AG10803 (cell line): ENCODE data around the gene ASB7.
"Not testable (repeated sequence)": the region's sequence is repeated elsewhere in the genome, so short reads cannot be mapped to it uniquely, and the experiment has no call there.

Experiments
- DNase-seq: peaks from one replicate; pipeline ENCODE4 v3.0.0; 2010; ENCODE audit warnings: low read depth
- H3K4me3 ChIP-seq: 2 replicates; pipeline ENCODE4 v1.5.1; 2011; ENCODE audit warnings: mild to moderate bottlenecking, low read length, control low read depth
- TF ChIP-seq, protein P1 (sequence below): conservative IDR thresholded peaks from 2 replicates; pipeline ENCODE4 v1.5.1; 2011; ENCODE audit warnings: mild to moderate bottlenecking, low read length, control low read depth, inconsistent platforms

The ASB7 gene

DNA sequence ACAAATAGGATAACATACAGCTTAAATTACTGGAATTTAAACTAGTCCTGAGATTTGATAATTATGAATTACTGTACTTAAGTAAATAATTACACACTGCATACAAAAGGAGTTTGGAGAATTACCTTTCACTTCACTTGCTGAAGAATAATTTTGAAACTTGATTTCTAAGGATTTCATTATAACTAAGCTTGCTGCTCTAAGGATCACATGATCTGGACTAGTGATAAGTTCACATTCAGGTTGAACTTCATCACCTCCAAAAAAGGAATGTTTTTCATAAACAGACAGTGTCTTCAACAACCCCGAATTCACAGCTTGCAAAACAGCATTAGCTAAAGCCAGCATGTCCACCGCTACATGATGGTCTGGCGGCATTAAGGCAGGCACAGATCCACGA is 28.9 kb upstream of the ASB7 start:
- TF ChIP-seq, protein P1, sequence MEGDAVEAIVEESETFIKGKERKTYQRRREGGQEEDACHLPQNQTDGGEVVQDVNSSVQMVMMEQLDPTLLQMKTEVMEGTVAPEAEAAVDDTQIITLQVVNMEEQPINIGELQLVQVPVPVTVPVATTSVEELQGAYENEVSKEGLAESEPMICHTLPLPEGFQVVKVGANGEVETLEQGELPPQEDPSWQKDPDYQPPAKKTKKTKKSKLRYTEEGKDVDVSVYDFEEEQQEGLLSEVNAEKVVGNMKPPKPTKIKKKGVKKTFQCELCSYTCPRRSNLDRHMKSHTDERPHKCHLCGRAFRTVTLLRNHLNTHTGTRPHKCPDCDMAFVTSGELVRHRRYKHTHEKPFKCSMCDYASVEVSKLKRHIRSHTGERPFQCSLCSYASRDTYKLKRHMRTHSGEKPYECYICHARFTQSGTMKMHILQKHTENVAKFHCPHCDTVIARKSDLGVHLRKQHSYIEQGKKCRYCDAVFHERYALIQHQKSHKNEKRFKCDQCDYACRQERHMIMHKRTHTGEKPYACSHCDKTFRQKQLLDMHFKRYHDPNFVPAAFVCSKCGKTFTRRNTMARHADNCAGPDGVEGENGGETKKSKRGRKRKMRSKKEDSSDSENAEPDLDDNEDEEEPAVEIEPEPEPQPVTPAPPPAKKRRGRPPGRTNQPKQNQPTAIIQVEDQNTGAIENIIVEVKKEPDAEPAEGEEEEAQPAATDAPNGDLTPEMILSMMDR = no peak
- DNase-seq = no peak
- no peak overlapping the region for H3K4me3 ChIP-seq

DNA sequence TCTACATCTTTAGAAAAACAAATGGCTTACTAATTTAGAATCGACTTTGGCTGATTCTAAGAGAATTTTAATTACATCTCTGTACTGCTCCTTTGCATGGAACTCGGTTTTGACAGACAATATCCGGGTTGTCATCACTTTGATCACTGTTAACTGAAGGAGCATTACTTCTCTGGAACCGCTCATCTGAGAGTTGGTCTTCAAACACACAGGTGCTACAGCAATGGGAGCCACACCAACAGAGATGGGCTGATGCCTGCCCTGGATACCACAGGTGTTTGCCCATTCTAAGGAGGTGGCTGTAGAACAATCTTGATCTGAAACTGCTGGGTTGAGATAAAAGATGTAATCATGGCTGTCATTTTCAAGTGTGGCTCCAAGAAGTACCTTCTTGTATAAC is 22.0 kb upstream of the ASB7 start:
- no peak for DNase-seq
- TF ChIP-seq, protein P1 = no peak
- no peak overlapping the region for H3K4me3 ChIP-seq

DNA sequence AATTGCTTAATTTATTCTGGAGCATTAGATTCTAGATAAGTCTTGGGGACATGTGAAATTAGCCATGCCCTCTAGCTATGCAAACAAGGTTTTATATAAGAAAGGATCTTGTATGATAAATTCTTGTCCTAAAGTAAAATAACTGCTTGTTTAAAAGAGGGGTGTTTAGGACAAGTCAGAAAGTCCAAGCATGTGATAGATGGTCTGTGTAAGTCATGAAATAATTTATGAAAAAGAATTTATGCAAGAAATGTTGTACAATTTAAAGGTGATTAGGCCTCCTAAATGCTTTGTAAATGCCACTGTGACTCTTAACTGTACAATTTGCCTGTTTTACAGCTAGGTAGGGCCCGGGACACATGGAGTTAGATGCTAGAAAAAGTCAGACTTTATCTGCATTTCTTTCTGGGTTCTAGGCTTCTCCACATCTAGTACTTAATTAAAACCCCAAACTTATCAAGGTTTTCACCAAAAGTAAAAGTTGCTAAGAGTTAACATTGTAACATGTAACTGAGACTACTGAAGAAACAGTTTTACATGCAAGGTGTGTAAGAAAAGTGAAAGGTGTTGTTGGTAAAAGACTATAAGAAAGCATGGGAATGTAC is 13.6 kb upstream of the ASB7 start:
- TF ChIP-seq, protein P1 = no peak
- DNase-seq = no peak
- H3K4me3 ChIP-seq = no peak overlapping the region

DNA sequence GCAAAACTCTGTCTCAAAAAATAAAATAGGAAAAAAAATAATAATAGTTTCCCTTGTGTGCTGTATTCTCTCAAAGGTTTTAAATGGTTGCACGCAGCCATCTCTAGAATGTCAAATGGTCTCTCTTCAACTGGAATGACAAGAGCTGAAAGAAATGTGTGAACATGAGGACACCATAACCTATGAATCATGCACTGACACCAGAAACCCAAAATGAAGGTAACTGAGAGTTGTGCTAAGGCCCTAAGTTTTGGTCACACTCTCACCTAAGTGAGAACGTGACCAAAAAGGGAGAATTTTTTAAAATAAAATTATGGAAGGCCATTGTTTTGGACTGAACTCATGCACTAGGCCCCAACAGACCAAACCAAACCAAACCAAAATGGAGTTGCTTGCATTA is 11.2 kb upstream of the ASB7 start:
- DNase-seq, H3K4me3 ChIP-seq: not testable (repeated sequence)

DNA sequence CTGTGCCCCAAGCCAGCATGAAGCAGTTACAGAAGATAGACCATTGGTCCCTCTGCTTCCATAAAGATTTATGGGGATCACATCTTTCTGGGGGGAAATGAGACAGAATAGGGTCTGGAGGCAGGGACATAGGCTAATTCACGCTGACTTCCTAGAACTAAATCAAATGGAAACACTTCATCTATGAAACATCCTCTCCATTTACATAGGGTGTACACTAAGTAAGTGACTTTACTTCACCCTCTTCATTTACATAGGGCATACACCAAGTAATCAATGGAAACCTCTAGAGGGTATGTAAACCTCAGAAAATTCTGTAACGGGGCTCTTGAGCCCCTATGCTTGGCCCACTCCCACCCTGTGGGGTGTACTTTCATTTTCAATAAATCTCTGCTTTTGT is 10.6 kb upstream of the ASB7 start:
- TF ChIP-seq, protein P1 = no peak
- no peak overlapping the region for H3K4me3 ChIP-seq
- no peak for DNase-seq

DNA sequence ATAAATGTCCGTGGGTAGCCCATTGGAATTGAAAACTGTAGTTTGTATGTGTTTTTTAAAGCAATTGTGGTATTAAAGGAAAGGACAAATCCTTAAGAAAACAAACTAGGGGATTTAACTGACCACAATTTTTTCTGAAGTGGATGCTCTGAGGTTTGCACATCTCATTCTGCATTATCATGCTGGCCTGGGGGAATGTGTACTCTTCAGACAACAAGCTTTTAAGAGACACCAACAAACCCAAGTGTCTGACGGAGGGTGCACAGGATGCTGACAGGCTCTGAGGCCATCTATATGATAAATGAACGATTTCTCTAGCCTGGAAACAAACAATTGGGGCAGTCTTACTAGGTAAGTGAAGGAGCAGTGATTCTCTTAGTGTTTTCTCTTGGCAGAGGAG is 9.5 kb upstream of the ASB7 start:
- DNase-seq = no peak
- H3K4me3 ChIP-seq = no peak overlapping the region
- TF ChIP-seq, protein P1 = no peak

DNA sequence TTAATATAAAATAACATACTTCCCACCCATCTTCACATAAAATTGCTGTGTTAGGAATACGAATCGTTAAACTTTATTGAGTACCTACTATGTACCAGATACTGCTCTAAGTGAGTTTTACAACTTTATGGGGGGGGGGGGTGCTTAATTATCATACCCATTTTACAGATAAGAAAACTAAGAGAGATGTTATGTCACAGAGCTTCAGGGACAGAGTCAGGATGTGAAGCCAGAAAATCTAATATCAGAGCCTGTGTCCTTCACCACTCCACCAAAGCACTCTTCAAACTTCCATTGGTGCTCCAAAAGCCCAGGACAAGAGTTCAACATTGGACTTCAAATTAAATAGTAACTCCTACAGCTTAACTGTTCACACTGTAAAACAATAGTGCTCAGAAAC is 9.0 kb upstream of the ASB7 start:
- H3K4me3 ChIP-seq = no peak overlapping the region
- TF ChIP-seq, protein P1 = no peak
- no peak for DNase-seq

DNA sequence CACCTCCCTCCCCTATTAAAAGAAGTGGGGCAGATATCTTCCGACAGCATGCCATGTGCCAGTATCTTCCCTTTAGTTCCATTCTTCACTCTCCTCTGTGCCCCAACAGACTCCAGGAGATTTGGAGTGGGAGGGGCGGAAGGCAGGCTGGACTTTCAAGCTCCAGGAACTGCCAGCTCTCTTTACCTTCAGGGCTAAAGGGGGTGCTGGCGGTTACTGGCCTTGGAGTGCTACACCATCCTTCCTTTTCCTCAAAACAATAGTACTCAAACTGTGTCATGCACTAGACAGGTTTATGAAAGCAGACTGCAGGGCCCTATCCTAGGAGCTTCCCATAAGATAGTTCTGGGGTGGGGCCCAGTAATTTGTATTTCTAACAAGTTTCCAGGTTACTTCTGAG is 6.4 kb upstream of the ASB7 start:
- TF ChIP-seq, protein P1 = no peak
- no peak overlapping the region for H3K4me3 ChIP-seq

More for the DNA sequence above, 6.4 kb upstream of the ASB7 start:
- DNase-seq = no peak
